ENCODE results near the gene PHF21B. TPM values are rescaled to one million over a fixed set of nuclear protein-coding genes. Genes with fewer than 3 reads are reported as not detected.

PHF21B gene
- total RNA-seq, 2 experiments from 2014 or later = 0.68 TPM; not detected in 1

GRCh38 chr22:44889255-44889878, 120.4 kb downstream of the PHF21B start:
- no peak for ATAC-seq
- Mint-ChIP-seq H3K36me3 (ENCODE audit: low read depth) (no peaks in the 10 kb centered on the region), H3K9me3 (ENCODE audit: insufficient read depth) (no peaks in the 10 kb centered on the region), H3K27ac (no peak overlapping the region), H3K4me3 (no peak overlapping the region), H3K4me1 (ENCODE audit: low read depth) (no peaks in the 10 kb centered on the region), H3K27me3 (ENCODE audit: low read depth) (no peaks in the 10 kb centered on the region)
- no peak for DNase-seq
- ChIA-PET POLR2A (no interaction called here), CTCF (no interaction called here)

GRCh38 chr22:44888491-44889254, 121.1 kb downstream of the PHF21B start:
- Mint-ChIP-seq H3K27me3 (ENCODE audit: low read depth) (no peaks in the 10 kb centered on the region), H3K9me3 (ENCODE audit: insufficient read depth) (no peaks in the 10 kb centered on the region), H3K4me1 (ENCODE audit: low read depth) (no peaks in the 10 kb centered on the region), H3K27ac (no peak overlapping the region), H3K36me3 (ENCODE audit: low read depth) (no peaks in the 10 kb centered on the region), H3K4me3 (no peak overlapping the region)
- ATAC-seq (no peak), DNase-seq (no peak)
- CTCF ChIA-PET = no interaction called here
- POLR2A ChIA-PET = no interaction called here

GRCh38 chr22:44887941-44888366, 121.9 kb downstream of the PHF21B start:
- Mint-ChIP-seq H3K27ac (no peak overlapping the region), H3K27me3 (ENCODE audit: low read depth) (no peaks in the 10 kb centered on the region), H3K9me3 (ENCODE audit: insufficient read depth) (no peaks in the 10 kb centered on the region), H3K4me3 (no peak overlapping the region), H3K4me1 (ENCODE audit: low read depth) (no peaks in the 10 kb centered on the region), H3K36me3 (ENCODE audit: low read depth) (no peaks in the 10 kb centered on the region)
- DNase-seq = no peak
- ATAC-seq = no peak
- ChIA-PET POLR2A (no interaction called here), CTCF (no interaction called here)

- POLR2A ChIA-PET = interaction anchor here (0.6 kb wide), 1 partner anchor 41 kb away, joined by 3 read pairs; no protein-coding TSS in a partner anchor
- CTCF ChIA-PET = interaction anchor here (0.5 kb wide), 1 partner anchor 335 kb away, joined by 3 read pairs; no protein-coding TSS in a partner anchor
- Mint-ChIP-seq H3K4me3 (no peak overlapping the region), H3K36me3 (ENCODE audit: low read depth) (no peaks in the 10 kb centered on the region), H3K27ac (no peak overlapping the region), H3K27me3 (ENCODE audit: low read depth) (no peaks in the 10 kb centered on the region), H3K4me1 (ENCODE audit: low read depth) (no peaks in the 10 kb centered on the region), H3K9me3 (ENCODE audit: insufficient read depth) (no peaks in the 10 kb centered on the region)
- ATAC-seq (no peak), DNase-seq (no peak)
These were observed 123.9 kb downstream of the PHF21B start for GRCh38 chr22:44885806-44886360.

- ChIA-PET POLR2A (no interaction called here), CTCF (no interaction called here)
- Mint-ChIP-seq H3K27me3 (ENCODE audit: low read depth) (no peaks in the 10 kb centered on the region), H3K9me3 (ENCODE audit: insufficient read depth) (no peaks in the 10 kb centered on the region), H3K4me3 (no peak overlapping the region), H3K36me3 (ENCODE audit: low read depth) (no peaks in the 10 kb centered on the region), H3K27ac (no peak overlapping the region), H3K4me1 (ENCODE audit: low read depth) (no peaks in the 10 kb centered on the region)
- DNase-seq (no peak), ATAC-seq (no peak)
These were observed 124.6 kb downstream of the PHF21B start for GRCh38 chr22:44884968-44885805.

GRCh38 chr22:44884562-44884961, 125.2 kb downstream of the PHF21B start:
- Mint-ChIP-seq H3K4me1 (ENCODE audit: low read depth) (no peaks in the 10 kb centered on the region), H3K27ac (no peak overlapping the region), H3K27me3 (ENCODE audit: low read depth) (no peaks in the 10 kb centered on the region), H3K9me3 (ENCODE audit: insufficient read depth) (no peaks in the 10 kb centered on the region), H3K4me3 (no peak overlapping the region), H3K36me3 (ENCODE audit: low read depth) (no peaks in the 10 kb centered on the region)
- ChIA-PET POLR2A (no interaction called here), CTCF (no interaction called here)
- ATAC-seq (no peak), DNase-seq (no peak)

- Mint-ChIP-seq H3K4me3 (no peak overlapping the region), H3K4me1 (ENCODE audit: low read depth) (no peaks in the 10 kb centered on the region), H3K27ac (no peak overlapping the region), H3K36me3 (ENCODE audit: low read depth) (no peaks in the 10 kb centered on the region), H3K9me3 (ENCODE audit: insufficient read depth) (no peaks in the 10 kb centered on the region), H3K27me3 (ENCODE audit: low read depth) (no peaks in the 10 kb centered on the region)
- no peak for DNase-seq
- POLR2A ChIA-PET = no interaction called here
- CTCF ChIA-PET = no interaction called here
- no peak for ATAC-seq
These were observed 126.8 kb downstream of the PHF21B start for GRCh38 chr22:44883011-44883421.

- CTCF ChIA-PET = no interaction called here
- POLR2A ChIA-PET = no interaction called here
- Mint-ChIP-seq H3K36me3 (ENCODE audit: low read depth) (no peaks in the 10 kb centered on the region), H3K4me3 (no peak overlapping the region), H3K27me3 (ENCODE audit: low read depth) (no peaks in the 10 kb centered on the region), H3K4me1 (ENCODE audit: low read depth) (no peaks in the 10 kb centered on the region), H3K9me3 (ENCODE audit: insufficient read depth) (no peaks in the 10 kb centered on the region), H3K27ac (no peak overlapping the region)
- DNase-seq = no peak
- no peak for ATAC-seq
These were observed 127.4 kb downstream of the PHF21B start for GRCh38 chr22:44882226-44882905.

GRCh38 chr22:44881624-44882023, 128.2 kb downstream of the PHF21B start:
- no peaks in the 10 kb centered on the region for H3K36me3 Mint-ChIP-seq (ENCODE audit: low read depth)
- ATAC-seq (no peak), DNase-seq (no peak)
- no peak overlapping the region for H3K27ac Mint-ChIP-seq
- ChIA-PET POLR2A (no interaction called here), CTCF (no interaction called here)
- H3K27me3 Mint-ChIP-seq (ENCODE audit: low read depth) = peaks cover 2% of the 10 kb centered on the region
- no peak overlapping the region for H3K4me3 Mint-ChIP-seq
- no peaks in the 10 kb centered on the region for H3K4me1 Mint-ChIP-seq (ENCODE audit: low read depth)
- H3K9me3 Mint-ChIP-seq (ENCODE audit: insufficient read depth) = no peaks in the 10 kb centered on the region

- Mint-ChIP-seq H3K36me3 (ENCODE audit: low read depth) (no peaks in the 10 kb centered on the region), H3K27me3 (ENCODE audit: low read depth) (peaks cover 2% of the 10 kb centered on the region), H3K9me3 (ENCODE audit: insufficient read depth) (no peaks in the 10 kb centered on the region), H3K4me1 (ENCODE audit: low read depth) (no peaks in the 10 kb centered on the region), H3K4me3 (no peak overlapping the region), H3K27ac (no peak overlapping the region)
- ChIA-PET POLR2A (no interaction called here), CTCF (no interaction called here)
- ATAC-seq = no peak
- DNase-seq = no peak
These were observed 129.1 kb downstream of the PHF21B start for GRCh38 chr22:44880610-44881290.

GRCh38 chr22:44879301-44879680, 130.5 kb downstream of the PHF21B start:
- ChIA-PET POLR2A (no interaction called here), CTCF (no interaction called here)
- peaks cover 2% of the 10 kb centered on the region for H3K27me3 Mint-ChIP-seq (ENCODE audit: low read depth)
- H3K27ac Mint-ChIP-seq = no peak overlapping the region
- H3K36me3 Mint-ChIP-seq (ENCODE audit: low read depth) = no peaks in the 10 kb centered on the region
- no peaks in the 10 kb centered on the region for H3K9me3 Mint-ChIP-seq (ENCODE audit: insufficient read depth)
- H3K4me1 Mint-ChIP-seq (ENCODE audit: low read depth) = no peaks in the 10 kb centered on the region
- no peak overlapping the region for H3K4me3 Mint-ChIP-seq
- no peak for ATAC-seq
- DNase-seq = no peak
